Measurements from ENCODE around the gene PRRC2A. TPM values are rescaled to one million over a fixed set of nuclear protein-coding genes. Genes with fewer than 3 reads are reported as not detected.

Gene PRRC2A
- total RNA-seq, 1 donor from 2014 or later = 281 TPM

DNA sequence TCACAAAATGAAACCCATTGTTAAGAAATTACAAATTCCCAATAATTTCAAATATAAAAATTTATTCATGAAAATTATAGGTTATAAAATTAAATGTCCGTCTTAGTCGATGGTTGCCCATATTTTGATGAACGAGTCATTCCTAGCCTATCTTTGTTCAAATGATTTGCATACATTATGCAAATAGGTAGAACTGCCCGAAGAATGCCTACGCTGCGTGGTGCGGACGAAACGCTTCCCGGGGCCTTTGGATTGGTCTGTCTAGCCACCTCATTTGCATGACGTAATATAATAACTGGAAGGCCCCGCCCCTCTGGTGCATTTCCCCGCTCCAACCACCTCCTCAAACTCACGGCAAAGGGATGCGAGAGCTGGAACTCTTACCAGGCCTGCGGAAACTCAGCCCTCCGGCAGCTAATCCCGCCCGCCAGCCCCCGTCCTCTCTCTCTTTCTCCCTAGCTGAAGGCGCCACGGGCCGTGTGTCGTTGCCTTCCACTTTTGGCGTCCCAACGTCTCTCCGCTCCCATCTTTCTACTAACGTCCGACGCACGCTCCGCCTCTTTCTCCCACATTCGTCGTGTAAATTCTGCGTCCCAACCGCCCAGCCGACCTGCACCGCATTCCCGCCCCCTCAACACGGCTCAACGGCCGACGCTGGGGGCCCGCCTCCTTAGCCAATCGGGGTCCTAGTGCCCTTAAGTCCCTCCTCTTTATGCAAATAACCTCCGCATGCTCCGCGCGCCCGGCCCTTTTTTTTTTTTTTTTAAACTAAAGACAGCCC lies 520 bp upstream of the PRRC2A start:
- DNase-seq (ENCODE audit: low spot score) = peak; percentile 98
- intact Hi-C loops (cut with micrococcal nuclease) = loop anchor here (1.0 to 5.0 kb wide), 19 partner anchors 22 to 1799 kb away; partner anchors contain the start of genes BAG6, CUTA, DDX39B and EHMT2
- peak overlapping the region; percentile 79 for H3K4me3 Mint-ChIP-seq
- no peaks in the 10 kb centered on the region for H3K27me3 Mint-ChIP-seq (ENCODE audit: insufficient read depth)
- peak overlapping the region; percentile 98 for H3K27ac Mint-ChIP-seq
- peaks cover 43% of the 10 kb centered on the region for H3K4me1 Mint-ChIP-seq (ENCODE audit: low read depth)
- H3K9me3 Mint-ChIP-seq = no peaks in the 10 kb centered on the region
- peaks cover 32% of the 10 kb centered on the region for H3K36me3 Mint-ChIP-seq (ENCODE audit: low read depth)

DNA sequence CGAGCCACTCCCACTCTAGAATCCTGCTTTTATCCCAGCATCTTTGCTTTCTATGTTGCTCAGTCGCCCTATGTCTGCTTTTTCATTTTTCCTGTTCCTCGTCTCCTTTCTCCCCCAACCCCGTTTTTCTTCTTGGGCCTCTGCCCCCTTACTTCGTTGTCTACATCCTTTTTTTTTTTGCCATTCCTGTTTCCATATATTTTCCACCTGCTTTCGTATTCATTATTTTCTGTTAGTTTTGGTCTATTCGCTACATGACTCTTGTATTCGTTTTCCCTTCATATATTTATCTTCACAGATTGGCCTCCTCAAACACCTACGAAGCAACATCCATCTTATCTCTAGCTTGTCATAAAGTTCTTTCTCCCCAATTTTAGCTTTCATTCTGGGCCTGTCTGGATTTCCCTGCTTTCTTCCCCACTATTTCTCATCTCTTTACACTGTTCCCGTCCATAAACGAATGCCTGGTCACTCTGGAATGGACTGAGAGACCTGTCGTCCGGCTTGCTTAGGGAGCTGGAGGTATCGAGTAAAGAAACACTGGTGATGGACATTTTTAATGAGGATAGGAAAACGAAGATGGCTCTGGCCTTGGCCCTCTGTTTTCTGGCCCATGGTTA lies 915 bp downstream of the PRRC2A start:
- Mint-ChIP-seq H3K27me3 (ENCODE audit: insufficient read depth) (no peaks in the 10 kb centered on the region), H3K4me3 (peak overlapping the region; percentile 97), H3K9me3 (no peaks in the 10 kb centered on the region), H3K27ac (peak overlapping the region; percentile 98), H3K4me1 (ENCODE audit: low read depth) (peaks cover 41% of the 10 kb centered on the region), H3K36me3 (ENCODE audit: low read depth) (peaks cover 47% of the 10 kb centered on the region)
- DNase-seq (ENCODE audit: low spot score) = no peak
- intact Hi-C loops (cut with micrococcal nuclease) = loop anchor here (2.0 kb wide), 7 partner anchors 47 to 1797 kb away; partner anchors contain the start of genes CUTA, EHMT2, NEU1 and TNF

DNA sequence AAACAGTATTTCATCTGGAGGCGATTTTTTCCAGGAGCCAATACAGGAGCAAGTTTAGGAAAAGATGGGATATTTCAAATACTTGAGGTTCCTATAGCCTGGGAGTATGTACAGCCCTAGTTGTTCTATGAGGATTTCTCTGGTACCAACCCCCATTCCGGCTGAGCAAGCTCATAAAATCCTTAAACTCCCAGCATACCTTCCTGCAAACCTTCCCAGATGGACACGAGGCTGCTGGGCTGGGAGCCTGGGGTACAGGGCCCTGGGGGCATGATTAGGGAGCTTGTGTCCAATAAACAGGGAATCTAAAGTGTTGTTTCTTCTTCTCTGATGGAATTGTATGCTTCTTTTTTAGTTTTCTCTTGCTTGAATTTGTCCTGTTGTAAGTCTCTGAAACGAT lies 1.5 kb downstream of the PRRC2A start:
- Mint-ChIP-seq H3K9me3 (no peaks in the 10 kb centered on the region), H3K36me3 (ENCODE audit: low read depth) (peaks cover 49% of the 10 kb centered on the region), H3K27me3 (ENCODE audit: insufficient read depth) (no peaks in the 10 kb centered on the region), H3K27ac (peak overlapping the region; percentile 98), H3K4me1 (ENCODE audit: low read depth) (peaks cover 35% of the 10 kb centered on the region), H3K4me3 (peak overlapping the region; percentile 97)
- no peak for DNase-seq (ENCODE audit: low spot score)
- intact Hi-C loops (cut with micrococcal nuclease) = loop anchor here (2.0 kb wide), 7 partner anchors 47 to 1797 kb away; partner anchors contain the start of genes CUTA, EHMT2, NEU1 and TNF

DNA sequence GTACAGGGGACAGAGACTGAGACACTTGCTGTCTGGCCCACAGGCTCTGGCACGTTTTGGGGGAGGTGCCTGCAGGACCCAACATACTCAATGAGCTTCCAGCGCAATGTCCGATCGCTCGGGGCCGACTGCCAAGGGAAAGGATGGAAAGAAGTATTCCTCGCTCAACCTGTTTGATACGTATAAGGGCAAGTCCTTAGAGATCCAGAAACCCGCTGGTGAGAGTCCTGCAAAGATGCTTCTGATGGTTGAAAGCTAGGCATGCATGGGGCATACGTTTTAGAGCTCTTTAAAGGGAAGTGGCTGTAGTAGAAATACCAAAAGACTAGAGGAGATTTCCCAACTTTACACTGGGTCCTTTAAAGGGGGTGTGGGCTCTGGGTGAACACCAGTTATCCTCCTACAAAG lies 2.2 kb downstream of the PRRC2A start:
- no peaks in the 10 kb centered on the region for H3K9me3 Mint-ChIP-seq
- H3K27ac Mint-ChIP-seq = peak overlapping the region; percentile 98
- H3K27me3 Mint-ChIP-seq (ENCODE audit: insufficient read depth) = no peaks in the 10 kb centered on the region
- no peak for DNase-seq (ENCODE audit: low spot score)
- H3K4me3 Mint-ChIP-seq = peak overlapping the region; percentile 97
- peaks cover 41% of the 10 kb centered on the region for H3K4me1 Mint-ChIP-seq (ENCODE audit: low read depth)
- H3K36me3 Mint-ChIP-seq (ENCODE audit: low read depth) = peaks cover 56% of the 10 kb centered on the region
- intact Hi-C loops (cut with micrococcal nuclease) = no loop called here

DNA sequence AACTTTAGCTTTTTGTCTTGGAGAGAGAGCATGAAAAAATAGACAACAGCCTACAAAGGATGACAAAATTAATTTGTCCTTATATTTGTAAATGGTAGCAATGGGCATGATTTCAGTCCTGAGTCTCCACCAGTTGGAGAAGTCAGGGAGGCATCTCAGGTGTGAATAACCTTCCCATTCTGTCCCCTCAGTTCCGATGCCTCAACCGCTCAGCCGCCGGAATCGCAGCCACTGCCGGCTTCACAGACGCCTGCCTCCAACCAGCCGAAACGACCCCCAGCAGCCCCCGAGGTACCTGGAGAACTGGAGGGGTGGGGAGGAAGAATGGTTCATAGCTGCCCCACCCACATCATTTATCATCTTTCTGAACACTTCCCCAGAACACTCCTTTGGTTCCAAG lies 3.6 kb downstream of the PRRC2A start:
- Mint-ChIP-seq H3K4me1 (ENCODE audit: low read depth) (peaks cover 43% of the 10 kb centered on the region), H3K4me3 (no peak overlapping the region), H3K9me3 (no peaks in the 10 kb centered on the region), H3K27me3 (ENCODE audit: insufficient read depth) (no peaks in the 10 kb centered on the region), H3K36me3 (ENCODE audit: low read depth) (peaks cover 59% of the 10 kb centered on the region), H3K27ac (no peak overlapping the region)
- intact Hi-C loops (cut with micrococcal nuclease) = no loop called here
- DNase-seq (ENCODE audit: low spot score) = no peak

DNA sequence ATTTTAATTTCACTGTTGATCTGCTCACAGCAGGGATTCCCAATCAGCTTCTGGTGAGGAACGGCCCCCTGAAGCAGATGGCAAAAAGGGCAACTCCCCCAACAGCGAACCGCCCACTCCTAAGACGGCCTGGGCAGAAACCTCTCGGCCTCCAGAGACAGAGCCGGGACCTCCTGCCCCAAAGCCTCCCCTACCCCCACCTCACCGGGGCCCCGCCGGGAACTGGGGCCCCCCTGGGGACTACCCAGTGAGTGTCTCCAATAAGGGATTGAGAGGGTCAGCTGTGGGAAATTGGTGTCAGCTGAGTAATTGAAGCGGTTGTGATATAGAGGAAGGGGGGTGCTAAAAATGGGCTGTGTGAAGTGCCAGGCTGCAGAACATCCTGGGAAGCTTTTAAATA lies 6.4 kb downstream of the PRRC2A start:
- no peaks in the 10 kb centered on the region for H3K9me3 Mint-ChIP-seq
- DNase-seq (ENCODE audit: low spot score) = no peak
- H3K27ac Mint-ChIP-seq = no peak overlapping the region
- intact Hi-C loops (cut with micrococcal nuclease) = no loop called here
- peaks cover 74% of the 10 kb centered on the region for H3K36me3 Mint-ChIP-seq (ENCODE audit: low read depth)
- no peaks in the 10 kb centered on the region for H3K27me3 Mint-ChIP-seq (ENCODE audit: insufficient read depth)
- H3K4me1 Mint-ChIP-seq (ENCODE audit: low read depth) = peaks cover 35% of the 10 kb centered on the region
- no peak overlapping the region for H3K4me3 Mint-ChIP-seq

DNA sequence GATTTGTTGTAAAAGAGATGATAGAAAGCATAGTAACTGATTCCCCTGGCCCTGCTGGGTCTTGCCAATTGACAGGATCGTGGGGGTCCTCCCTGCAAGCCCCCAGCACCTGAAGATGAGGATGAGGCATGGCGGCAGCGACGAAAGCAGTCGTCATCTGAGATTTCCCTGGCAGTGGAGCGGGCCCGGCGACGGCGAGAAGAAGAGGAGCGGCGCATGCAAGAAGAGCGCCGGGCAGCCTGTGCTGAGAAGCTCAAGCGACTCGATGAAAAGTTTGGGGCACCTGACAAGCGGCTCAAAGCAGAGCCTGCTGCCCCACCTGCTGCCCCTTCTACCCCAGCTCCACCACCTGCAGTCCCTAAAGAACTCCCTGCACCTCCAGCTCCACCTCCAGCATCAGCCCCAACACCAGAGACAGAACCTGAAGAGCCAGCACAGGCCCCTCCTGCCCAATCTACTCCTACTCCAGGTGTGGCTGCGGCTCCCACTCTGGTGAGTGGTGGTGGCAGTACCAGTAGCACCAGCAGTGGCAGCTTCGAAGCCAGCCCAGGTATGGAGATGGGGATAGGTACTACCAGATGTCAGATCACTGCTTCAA lies 7.3 kb downstream of the PRRC2A start:
- Mint-ChIP-seq H3K4me3 (no peak overlapping the region), H3K36me3 (ENCODE audit: low read depth) (peaks cover 69% of the 10 kb centered on the region), H3K27ac (no peak overlapping the region), H3K9me3 (no peaks in the 10 kb centered on the region), H3K27me3 (ENCODE audit: insufficient read depth) (no peaks in the 10 kb centered on the region), H3K4me1 (ENCODE audit: low read depth) (peaks cover 27% of the 10 kb centered on the region)
- no peak for DNase-seq (ENCODE audit: low spot score)
- intact Hi-C loops (cut with micrococcal nuclease) = no loop called here

DNA sequence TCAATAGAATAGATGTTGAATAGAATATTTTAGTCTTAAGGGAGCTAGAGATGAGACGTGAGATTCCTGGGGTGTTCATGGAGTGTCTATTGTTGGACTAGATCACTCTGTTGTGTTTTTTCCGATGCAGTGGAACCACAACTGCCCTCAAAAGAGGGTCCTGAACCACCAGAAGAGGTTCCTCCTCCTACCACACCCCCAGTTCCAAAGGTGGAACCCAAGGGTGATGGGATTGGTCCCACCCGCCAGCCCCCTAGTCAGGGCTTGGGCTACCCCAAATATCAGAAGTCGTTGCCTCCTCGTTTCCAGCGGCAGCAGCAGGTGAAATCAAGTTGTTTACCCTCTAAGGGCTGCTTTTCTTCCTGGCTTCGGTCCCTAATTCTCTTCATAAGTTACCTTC lies 8.5 kb downstream of the PRRC2A start:
- H3K36me3 Mint-ChIP-seq (ENCODE audit: low read depth) = peaks cover 66% of the 10 kb centered on the region
- H3K9me3 Mint-ChIP-seq = no peaks in the 10 kb centered on the region
- no peaks in the 10 kb centered on the region for H3K27me3 Mint-ChIP-seq (ENCODE audit: insufficient read depth)
- peaks cover 20% of the 10 kb centered on the region for H3K4me1 Mint-ChIP-seq (ENCODE audit: low read depth)
- no peak for DNase-seq (ENCODE audit: low spot score)
- intact Hi-C loops (cut with micrococcal nuclease) = no loop called here
- no peak overlapping the region for H3K4me3 Mint-ChIP-seq
- H3K27ac Mint-ChIP-seq = no peak overlapping the region

DNA sequence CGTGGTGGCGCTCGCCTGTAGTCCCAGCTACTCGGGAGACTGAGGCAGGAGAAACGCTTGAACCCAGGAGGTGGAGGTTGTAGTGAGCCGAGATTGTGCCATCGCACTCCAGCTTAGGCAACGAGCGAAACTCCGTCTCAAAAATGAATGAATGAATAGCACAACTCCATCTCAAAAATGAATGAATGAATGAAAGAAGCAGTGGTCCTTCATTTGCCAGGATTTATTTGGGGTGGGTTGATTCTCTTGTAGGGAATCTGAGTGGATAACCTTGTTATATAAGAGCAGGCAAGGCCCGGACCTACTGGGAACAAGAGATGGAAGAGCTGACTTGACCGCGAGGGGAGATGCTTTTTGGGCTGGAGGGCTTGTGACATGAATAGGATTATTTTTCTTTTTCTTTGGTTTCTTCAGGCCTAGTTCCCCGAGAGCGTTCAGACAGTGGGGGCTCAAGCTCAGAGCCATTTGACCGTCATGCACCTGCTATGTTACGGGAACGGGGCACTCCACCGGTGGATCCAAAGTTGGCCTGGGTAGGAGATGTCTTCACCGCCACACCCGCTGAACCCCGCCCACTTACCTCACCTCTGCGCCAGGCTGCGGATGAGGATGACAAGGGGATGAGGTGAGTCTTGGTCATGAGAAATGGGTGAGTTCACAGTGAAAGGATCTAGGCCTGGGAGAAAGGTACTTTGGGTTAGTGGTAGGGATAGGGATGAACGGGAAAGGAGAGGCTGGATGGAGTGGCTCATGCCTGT lies 9.8 kb downstream of the PRRC2A start:
- Mint-ChIP-seq H3K36me3 (ENCODE audit: low read depth) (peaks cover 60% of the 10 kb centered on the region), H3K4me1 (ENCODE audit: low read depth) (peaks cover 17% of the 10 kb centered on the region), H3K27me3 (ENCODE audit: insufficient read depth) (no peaks in the 10 kb centered on the region), H3K27ac (no peak overlapping the region), H3K9me3 (no peaks in the 10 kb centered on the region), H3K4me3 (no peak overlapping the region)
- intact Hi-C loops (cut with micrococcal nuclease) = no loop called here
- no peak for DNase-seq (ENCODE audit: low spot score)

DNA sequence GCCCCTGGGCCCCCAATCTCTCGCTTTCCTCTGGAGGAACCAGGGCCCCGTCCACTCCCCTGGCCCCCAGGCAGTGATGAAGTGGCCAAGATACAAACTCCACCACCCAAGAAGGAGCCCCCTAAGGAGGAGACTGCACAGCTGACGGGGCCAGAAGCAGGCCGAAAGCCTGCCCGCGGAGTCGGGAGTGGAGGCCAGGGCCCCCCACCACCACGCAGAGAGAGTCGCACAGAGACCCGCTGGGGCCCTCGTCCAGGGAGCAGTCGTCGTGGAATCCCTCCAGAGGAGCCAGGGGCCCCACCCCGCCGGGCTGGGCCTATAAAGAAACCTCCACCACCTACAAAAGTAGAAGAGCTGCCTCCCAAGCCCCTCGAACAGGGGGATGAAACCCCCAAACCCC lies 10.7 kb downstream of the PRRC2A start:
- peaks cover 59% of the 10 kb centered on the region for H3K36me3 Mint-ChIP-seq (ENCODE audit: low read depth)
- DNase-seq (ENCODE audit: low spot score) = no peak

DNA sequence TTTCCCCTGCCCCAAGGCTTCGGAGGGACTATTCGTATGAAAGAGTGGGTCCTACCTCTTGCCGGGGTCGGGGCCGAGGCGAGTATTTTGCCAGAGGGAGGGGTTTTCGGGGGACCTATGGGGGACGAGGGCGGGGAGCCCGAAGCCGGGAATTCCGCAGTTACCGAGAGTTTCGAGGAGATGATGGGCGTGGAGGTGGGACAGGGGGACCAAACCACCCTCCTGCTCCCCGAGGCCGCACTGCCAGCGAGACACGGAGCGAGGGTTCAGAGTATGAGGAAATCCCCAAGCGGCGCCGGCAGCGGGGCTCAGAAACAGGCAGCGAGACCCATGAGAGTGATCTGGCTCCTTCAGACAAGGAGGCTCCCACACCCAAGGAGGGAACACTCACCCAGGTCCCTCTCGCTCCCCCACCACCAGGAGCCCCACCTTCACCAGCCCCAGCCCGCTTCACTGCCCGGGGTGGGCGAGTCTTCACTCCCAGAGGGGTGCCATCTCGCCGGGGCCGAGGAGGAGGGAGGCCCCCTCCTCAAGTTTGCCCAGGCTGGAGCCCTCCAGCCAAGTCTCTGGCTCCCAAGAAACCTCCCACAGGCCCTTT lies 11.3 kb downstream of the PRRC2A start:
- DNase-seq (ENCODE audit: low spot score) = no peak
- Mint-ChIP-seq H3K27me3 (ENCODE audit: insufficient read depth) (no peaks in the 10 kb centered on the region), H3K4me3 (no peak overlapping the region), H3K36me3 (ENCODE audit: low read depth) (peaks cover 60% of the 10 kb centered on the region), H3K27ac (no peak overlapping the region), H3K4me1 (ENCODE audit: low read depth) (peaks cover 9% of the 10 kb centered on the region), H3K9me3 (no peaks in the 10 kb centered on the region)
- intact Hi-C loops (cut with micrococcal nuclease) = no loop called here

More for the DNA sequence above, 10.7 kb downstream of the PRRC2A start:
- Mint-ChIP-seq H3K4me3 (no peak overlapping the region), H3K27ac (no peak overlapping the region), H3K27me3 (ENCODE audit: insufficient read depth) (no peaks in the 10 kb centered on the region), H3K4me1 (ENCODE audit: low read depth) (peaks cover 9% of the 10 kb centered on the region), H3K9me3 (no peaks in the 10 kb centered on the region)
- intact Hi-C loops (cut with micrococcal nuclease) = no loop called here

DNA sequence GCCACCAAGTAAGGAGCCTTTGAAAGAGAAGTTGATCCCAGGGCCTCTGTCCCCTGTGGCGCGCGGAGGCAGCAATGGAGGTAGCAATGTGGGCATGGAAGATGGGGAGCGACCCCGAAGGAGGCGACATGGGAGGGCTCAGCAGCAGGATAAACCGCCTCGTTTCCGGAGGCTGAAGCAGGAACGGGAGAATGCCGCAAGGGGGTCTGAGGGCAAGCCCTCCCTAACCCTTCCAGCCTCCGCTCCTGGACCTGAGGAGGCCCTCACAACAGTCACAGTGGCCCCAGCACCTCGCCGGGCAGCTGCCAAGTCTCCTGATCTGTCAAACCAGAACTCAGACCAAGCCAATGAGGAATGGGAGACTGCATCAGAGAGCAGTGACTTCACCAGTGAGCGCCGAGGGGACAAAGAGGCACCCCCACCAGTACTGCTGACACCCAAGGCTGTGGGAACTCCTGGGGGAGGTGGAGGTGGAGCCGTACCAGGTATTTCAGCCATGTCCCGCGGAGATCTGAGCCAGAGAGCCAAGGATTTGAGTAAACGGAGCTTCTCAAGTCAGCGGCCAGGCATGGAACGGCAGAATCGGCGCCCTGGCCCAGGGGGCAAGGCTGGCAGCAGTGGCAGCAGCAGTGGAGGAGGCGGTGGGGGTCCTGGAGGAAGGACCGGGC lies 11.9 kb downstream of the PRRC2A start:
- intact Hi-C loops (cut with micrococcal nuclease) = no loop called here
- Mint-ChIP-seq H3K27me3 (ENCODE audit: insufficient read depth) (no peaks in the 10 kb centered on the region), H3K4me3 (no peak overlapping the region), H3K4me1 (ENCODE audit: low read depth) (peaks cover 5% of the 10 kb centered on the region), H3K36me3 (ENCODE audit: low read depth) (peaks cover 60% of the 10 kb centered on the region), H3K27ac (no peak overlapping the region), H3K9me3 (no peaks in the 10 kb centered on the region)
- no peak for DNase-seq (ENCODE audit: low spot score)

Measured in activated T-helper 1 cell treated with anti-CD3 and anti-CD28 coated beads, Interleukin-12 subunit alpha, Interleukin-12 subunit beta, Interleukin-2, Interleukin-4 antibody, amounts not matched to agents 30 ng/mL and 10 ng/mL and 1 ng/mL, durations not matched to agents 14 hours and 24 hours and 36 hours (primary cell).